Neutrophil (primary cell): ENCODE results near the gene PKP1.

Experiments used
- H3K27ac ChIP-seq: fragments of 200-600 bp; sonication (generic); 2 replicates; pipeline ENCODE4 v1.5.1; 2016; ENCODE audit warnings: mild to moderate bottlenecking, moderate library complexity
- H3K27me3 ChIP-seq: fragments of 200-600 bp; sonication (generic); 2 replicates; pipeline ENCODE4 v1.6.0; 2016; ENCODE audit warnings: mild to moderate bottlenecking
- H3K36me3 ChIP-seq: fragments of 200-600 bp; sonication (generic); 2 replicates; pipeline ENCODE4 v1.5.1; 2017
- H3K4me1 ChIP-seq, 2 experiments: fragments of 200-600 bp in 1 of 2; sonication (generic) in 1 of 2; 1 replicate in 1 of 2; 2 replicates in 1 of 2; pipeline versions ENCODE4 v1.5.1 to v1.6.1; 2013 to 2016; ENCODE audit warnings: low read depth in 1 of 2, low read length in 1 of 2, mild to moderate bottlenecking in 1 of 2, moderate library complexity in 1 of 2; ENCODE audit not compliant: control insufficient read depth in 1 of 2, insufficient read depth in 1 of 2
- H3K4me3 ChIP-seq, 2 experiments: fragments of 200-600 bp in 1 of 2; sonication (generic) in 1 of 2; 1 replicate in 1 of 2; 2 replicates in 1 of 2; pipeline ENCODE4 v1.5.1; 2013 to 2016; ENCODE audit warnings: low read depth in 1 of 2, low read length in 1 of 2, mild to moderate bottlenecking in 1 of 2, moderate library complexity in 1 of 2
- H3K9me3 ChIP-seq: fragments of 200-600 bp; sonication (generic); 2 replicates; pipeline ENCODE4 v1.5.1; 2016
- CTCF ChIP-seq: fragments of 200-600 bp; sonication (generic); IDR thresholded peaks from 2 replicates; pipeline ENCODE4 v1.5.1; 2016; ENCODE audit warnings: antibody characterized with exemption

PKP1 gene

GRCh38 chr1:201266774-201267173, 16.5 kb upstream of the PKP1 start:
- peaks cover 60% of the 10 kb centered on the region for H3K27me3 ChIP-seq
- no peaks in the 10 kb centered on the region for H3K4me1 ChIP-seq
- H3K4me3 ChIP-seq = no peak overlapping the region
- TF ChIP-seq CTCF = no peak
- H3K27ac ChIP-seq = no peak overlapping the region
- no peaks in the 10 kb centered on the region for H3K9me3 ChIP-seq
- H3K36me3 ChIP-seq = no peaks in the 10 kb centered on the region

GRCh38 chr1:201267481-201268229, 15.7 kb upstream of the PKP1 start:
- Histone ChIP-seq H3K4me1 (no peaks in the 10 kb centered on the region), H3K36me3 (no peaks in the 10 kb centered on the region), H3K9me3 (no peaks in the 10 kb centered on the region), H3K27ac (no peak overlapping the region), H3K4me3 (no peak overlapping the region), H3K27me3 (peaks cover 53% of the 10 kb centered on the region)
- no peak for TF ChIP-seq CTCF

- no peak for TF ChIP-seq CTCF
- Histone ChIP-seq H3K4me1 (no peaks in the 10 kb centered on the region), H3K9me3 (no peaks in the 10 kb centered on the region), H3K27ac (no peak overlapping the region), H3K4me3 (no peak overlapping the region), H3K36me3 (no peaks in the 10 kb centered on the region), H3K27me3 (peaks cover 51% of the 10 kb centered on the region)
Measured at GRCh38 chr1:201268604-201269151, 14.6 kb upstream of the PKP1 start.

GRCh38 chr1:201269281-201269680, 14.0 kb upstream of the PKP1 start:
- Histone ChIP-seq H3K4me1 (no peaks in the 10 kb centered on the region), H3K4me3 (no peak overlapping the region), H3K9me3 (no peaks in the 10 kb centered on the region), H3K27ac (no peak overlapping the region), H3K27me3 (peaks cover 45% of the 10 kb centered on the region), H3K36me3 (no peaks in the 10 kb centered on the region)
- TF ChIP-seq CTCF = no peak

GRCh38 chr1:201269900-201270410, 13.4 kb upstream of the PKP1 start:
- Histone ChIP-seq H3K4me1 (no peaks in the 10 kb centered on the region), H3K4me3 (no peak overlapping the region), H3K27ac (no peak overlapping the region), H3K27me3 (peaks cover 39% of the 10 kb centered on the region), H3K36me3 (no peaks in the 10 kb centered on the region), H3K9me3 (no peaks in the 10 kb centered on the region)
- no peak for TF ChIP-seq CTCF
